HG03159 (cell line): ENCODE data around the gene BBX.

Source experiments
- ATAC-seq: cut with Tn5 transposase; IDR thresholded peaks from one replicate; pipeline ENCODE4 v1.9.1; 2021; ENCODE audit warnings: mild to moderate bottlenecking, moderate library complexity; ENCODE audit not compliant: unreplicated experiment

Gene BBX

DNA sequence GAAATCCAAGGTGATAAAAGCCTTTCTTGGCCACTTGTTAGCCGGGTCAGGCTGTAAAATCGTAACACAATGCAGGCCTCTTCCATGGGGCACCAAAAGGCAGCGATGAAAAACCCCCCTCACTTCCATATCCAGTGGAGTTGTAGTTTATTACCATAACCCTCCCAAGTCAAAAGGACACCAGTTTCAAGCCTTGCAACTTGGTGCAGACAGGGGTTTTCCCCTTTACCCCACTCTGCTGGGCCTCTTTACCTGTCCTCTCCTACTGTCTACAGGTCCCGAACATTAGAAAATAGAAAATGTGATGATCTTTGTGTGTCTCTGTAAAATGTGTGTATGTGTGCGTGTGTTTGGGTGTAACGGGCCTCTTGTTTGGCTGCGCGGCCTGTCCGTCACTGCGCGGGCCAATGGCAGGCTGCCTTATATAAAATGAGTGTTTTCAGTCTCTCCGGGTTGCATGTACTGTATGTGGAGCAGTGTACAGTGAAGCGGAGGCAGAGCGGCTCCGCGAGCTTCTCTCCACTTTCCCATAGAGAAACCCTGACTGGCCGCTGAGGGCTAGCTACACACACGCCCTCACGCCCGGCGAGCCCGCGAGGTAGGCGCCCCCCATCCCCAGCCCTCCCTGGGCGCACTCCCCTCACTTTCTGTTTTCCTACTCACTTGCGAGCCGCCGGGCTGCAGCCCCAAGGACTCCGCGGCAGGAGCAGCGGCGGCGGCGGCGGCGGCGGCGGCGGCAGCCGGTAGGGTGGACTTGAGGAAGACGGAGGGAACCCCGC is at the start of gene BBX:
Gene BBX, plus strand, starts transcription at position 453 of the 779 bp plus-strand sequence. CDS start 187,499 bp downstream, outside the sequence.
- ATAC-seq, result peak; percentile 94

DNA sequence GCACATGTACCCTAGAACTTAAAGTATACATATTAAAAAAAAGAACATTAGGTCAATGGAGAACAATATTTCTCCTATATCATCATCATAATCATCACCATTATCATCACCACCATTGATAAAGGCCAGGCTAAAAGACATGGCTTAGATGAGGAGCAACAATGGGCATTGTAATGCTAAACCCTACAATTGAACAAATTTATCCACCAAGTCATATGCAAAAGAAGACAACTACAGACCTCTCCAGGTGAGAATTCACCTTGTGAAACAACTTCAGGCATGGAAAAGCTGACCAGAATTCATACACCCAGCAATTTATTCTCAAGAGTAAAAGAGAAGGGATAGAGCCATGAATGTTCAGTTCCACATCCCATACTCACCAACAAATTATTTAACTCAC is 46.3 kb upstream of the BBX start:
- ATAC-seq, result no peak

DNA sequence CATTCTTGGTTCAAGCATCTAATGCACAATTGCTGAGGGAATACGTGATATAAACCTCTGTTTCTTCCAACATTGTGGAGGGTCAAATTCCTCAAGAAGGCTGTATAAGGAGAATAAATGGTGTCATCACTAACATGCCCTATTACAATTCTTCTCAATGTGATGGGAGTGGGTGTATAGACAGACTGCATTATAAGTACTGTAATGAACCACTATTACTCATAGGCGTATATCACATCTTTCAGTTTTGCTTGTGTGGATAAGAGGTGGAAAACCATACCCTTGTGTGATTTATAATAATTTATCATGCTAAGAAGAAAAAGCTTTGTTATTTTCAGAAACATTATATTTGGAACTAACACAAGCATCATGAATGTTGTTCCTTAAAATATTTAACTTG is 35.3 kb upstream of the BBX start:
- no peak for ATAC-seq

DNA sequence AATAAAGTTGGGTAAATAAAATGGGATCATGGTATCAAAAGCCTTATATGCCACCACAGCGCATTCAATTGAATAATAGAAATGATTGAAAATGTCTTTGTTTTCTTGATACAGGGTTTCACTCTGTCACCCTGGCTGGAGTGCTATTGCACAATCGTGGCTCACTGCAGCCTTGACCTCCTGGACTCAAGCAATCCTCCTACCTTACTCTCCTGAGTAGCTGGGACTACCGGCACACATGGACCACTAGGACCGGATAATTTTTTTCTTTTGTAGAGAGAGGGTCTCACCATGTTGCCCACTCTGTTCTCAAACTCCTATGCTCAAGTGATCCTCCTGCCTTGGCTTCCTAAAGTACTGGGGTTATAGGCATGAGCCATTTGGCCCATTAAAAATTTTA is 33.8 kb upstream of the BBX start:
- ATAC-seq, result no peak

DNA sequence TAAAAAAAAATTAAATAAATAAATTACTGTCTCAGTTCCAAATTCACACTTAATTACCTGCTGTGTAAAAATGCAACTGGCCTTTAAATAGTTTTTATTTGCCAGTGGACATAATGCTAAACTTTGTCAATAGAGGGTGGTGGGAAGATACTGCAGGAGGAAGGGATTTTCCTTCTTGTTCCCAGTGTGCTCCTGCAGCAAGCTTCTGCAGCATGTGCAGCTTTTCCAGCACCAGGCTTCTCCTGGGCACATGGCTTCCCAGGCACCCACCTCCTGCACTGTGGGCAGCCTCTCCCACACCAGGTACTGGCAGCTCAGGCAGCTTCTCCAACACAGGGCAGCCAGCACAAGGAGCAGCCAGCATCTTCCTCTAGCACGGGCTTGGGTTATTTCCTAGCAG is 29.6 kb upstream of the BBX start:
- ATAC-seq, result no peak

DNA sequence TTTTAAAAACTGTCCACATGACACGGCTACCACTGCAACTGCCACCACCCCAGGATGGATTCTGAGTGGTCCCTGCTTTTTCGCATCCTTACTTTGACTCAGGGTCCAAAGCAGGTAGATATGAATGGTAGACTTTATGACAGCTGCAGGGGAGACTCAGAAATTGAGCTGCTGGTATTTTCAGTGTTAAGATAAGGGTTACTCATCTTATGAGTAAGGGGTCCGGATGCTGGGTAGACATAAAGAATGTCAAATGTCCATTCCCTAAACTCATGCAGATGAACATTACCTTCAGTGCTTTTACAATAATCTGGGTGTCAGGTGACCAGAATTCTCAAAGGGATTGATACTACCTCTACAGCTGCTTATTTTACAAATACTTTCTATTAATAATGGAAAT is 25.9 kb upstream of the BBX start:
- ATAC-seq, result no peak

DNA sequence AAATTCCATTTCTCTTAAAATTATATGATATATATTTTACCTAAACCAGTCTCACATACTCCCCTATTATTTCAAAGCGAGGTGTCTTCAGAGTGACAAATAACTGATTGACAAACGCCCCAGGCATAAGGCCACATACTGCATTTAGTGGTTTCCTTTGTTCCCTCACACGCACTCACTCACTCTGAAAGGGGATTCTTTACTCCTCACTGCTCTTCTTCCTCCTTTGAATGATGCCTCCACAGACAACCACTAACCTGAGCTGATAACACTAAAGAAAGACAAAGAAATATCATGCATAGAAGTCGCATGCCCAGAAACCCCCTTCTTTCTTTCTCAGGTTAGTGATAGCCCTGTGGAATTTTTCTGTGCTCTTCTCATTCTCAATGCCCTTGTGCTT is 24.1 kb upstream of the BBX start:
- ATAC-seq, result no peak

DNA sequence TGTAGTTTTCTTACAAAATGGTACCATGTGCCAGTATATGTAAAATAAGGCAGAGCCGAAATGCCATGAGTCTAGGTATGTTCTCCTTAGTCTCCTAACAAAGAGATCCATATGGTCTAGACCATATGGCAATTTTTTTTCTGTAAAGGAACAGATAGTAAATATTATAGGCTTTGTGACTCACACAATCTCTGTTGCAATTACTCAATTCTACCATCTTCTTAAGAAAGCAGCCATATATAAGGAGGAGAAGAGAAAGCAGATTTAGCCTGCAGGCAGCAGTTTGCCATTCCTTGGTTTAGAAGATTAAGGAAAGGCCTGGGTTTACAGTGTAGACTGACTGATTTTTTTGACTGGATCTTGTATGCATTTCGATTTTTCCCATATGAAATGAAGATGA is 16.3 kb upstream of the BBX start:
- no peak for ATAC-seq

DNA sequence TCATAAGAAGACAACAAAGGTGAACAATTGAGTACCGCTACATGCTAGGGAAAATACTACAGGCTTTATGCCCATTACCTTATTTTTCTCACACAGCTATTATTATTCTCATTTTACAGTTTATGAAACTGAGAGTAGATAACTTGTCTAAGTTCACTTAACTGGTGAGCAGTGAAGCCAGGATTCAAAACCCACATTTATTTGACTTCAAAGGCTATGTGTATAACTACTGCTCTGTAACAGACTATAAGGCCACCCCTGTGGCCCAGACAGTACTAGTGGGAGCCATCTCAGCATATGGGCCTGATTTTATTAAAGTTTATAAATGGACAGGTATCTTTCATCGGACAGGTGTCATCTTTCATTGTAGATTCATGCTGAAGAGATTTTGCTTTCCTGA is 14.4 kb upstream of the BBX start:
- no peak for ATAC-seq

DNA sequence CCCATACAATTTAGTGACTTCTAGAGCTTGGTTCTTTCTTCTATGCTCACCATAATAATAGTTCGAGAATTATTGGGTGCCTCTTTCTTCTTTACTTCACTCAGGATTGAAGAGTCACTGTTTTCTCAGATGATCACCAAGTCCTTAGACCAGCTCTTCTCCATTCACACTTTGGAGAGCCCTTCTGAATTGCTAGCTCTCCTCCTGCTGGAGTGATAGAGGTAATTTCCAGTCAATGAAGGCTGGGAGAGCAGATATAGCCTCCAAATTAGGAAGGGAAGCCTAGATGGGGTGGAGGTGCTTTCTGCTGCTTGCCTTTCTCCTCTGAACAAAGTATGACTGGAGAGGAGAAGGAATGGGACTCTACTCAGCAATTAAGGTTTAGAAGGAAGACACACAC is 10.7 kb upstream of the BBX start:
- no peak for ATAC-seq

DNA sequence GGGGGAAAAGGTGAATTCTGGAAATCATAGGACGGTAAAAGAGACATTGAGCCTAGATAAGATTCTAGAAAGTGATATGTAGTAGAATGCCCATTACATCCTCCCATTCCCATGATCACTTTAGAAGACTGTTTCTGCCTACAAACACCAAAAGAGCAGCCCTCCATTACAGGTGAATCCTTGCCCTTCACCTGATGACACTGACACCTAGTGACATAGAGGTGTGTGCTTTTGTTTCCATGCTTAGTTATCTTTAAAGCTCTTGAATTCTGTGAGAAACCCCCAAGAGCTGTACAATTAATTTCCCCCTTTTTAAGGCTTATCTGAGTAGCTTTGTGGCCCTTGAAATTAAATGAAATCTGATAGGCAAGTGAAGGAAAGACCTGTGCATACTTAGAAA is 8.3 kb upstream of the BBX start:
- no peak for ATAC-seq

DNA sequence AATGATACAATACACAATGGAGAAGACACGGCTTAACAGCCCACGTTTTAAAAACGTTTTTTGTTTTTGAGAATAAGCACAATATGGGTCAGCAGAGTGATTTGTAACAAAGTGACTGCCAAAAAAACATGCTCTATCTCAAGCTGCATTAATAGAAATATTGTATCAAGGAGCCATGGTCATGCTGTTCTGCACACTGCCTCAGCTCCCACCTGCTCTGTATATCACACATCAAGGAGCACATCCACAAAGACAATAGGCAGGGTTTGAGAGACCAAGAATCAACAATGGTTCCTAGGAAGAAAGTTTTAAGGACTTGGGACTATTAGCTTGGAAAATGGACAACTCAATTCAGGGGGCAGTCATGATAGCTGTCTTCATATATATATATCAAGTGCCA is 6.3 kb upstream of the BBX start:
- no peak for ATAC-seq

DNA sequence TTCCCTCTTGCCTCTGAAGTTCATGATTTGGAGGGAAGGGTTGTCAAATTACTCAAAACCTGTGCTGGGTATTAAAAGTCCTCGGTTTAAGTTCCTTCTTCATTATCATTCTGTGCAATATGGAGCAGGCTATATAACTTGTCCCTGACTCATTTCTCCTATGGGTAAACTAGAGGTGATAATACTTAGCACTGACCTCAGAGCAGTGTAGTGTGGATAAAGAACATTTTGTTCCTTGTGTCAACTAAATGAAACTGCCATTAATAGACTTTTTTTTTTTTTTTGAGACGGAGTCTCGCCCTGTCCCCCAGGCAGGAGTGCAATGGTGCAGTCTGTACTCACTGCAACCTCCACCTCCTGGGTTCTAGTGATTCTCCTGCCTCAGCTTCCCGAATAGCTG is 2.2 kb upstream of the BBX start:
- no peak for ATAC-seq

DNA sequence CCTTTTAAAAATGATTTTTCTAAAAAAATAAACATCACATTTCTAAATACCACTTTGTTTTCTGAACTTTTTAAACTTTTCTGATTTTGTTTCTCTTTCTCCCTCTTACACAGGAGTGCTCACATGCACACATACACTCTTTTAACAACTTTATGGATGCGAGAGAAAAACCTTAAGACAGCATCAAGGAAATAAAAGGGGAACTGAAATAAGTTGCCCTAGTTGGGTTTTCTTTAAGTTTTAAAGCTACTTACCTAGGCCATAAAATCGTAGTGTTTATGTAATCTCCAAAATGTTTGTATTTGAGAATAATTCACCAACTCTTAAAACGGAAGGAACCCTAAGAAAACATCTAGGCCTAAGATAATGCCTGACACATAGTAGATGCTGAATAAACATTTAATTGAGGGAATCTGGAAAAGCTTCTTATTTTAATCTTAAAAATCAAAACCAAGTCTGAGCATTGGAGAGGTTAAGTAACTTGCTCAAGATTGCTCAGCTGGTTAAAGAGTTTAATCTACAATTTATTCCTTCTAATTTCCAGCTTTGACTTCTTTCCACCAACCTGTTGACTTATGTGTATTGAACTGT is 1.2 kb upstream of the BBX start:
- ATAC-seq, result no peak

DNA sequence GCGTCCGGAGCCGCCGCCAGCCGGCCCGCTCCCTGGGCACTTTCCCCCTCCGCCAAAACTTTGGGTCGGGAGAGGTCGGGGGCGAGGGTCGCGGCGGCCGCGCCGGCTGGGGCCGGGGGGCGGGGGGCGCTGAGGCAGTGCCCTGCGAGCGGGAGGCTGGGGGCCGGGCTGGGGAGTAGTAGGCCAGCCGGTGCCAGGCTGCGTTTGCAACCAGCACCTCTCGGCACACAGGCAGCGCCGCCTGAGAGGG is 452 bp downstream of the BBX start:
- peak; percentile 29 for ATAC-seq

DNA sequence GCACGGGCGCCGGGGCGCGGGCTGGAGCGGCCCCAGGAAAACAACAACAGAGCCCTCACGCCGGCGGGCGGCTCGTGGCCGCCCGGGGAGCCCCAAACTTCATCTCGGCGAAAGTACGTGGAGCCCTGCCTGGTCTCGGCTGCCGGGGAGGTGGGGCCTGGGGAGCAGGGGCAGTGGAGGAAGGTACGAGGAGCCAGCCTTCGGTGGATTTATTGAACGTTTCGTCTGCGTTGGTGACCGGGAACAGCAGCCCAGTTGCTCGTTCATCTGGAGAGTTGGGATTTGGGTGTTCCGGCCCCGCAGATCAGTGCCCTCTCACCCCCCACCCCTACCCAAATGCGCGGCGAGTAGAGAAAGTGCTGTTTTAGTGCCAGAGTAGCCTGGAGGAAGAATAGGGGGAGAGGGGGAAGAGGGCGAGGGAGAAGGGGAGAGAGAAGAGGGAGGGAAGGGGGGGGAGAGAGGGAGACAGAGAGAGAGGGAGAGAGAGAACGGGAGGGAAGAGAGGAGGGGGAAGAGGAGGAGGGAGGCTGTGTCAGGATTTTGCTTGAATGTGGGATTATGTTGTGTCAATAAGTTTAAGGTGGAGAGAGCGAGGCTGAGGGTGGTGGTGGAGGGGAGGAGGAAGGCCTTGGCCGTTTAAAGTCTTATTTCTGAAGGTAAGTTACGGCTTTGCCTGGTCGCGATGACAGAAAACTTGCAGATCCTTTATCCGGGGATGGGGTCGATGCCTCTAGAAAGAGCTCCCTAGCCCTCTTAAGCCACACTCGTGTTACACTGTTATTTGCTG is 970 bp downstream of the BBX start:
- ATAC-seq, result peak; percentile 27

DNA sequence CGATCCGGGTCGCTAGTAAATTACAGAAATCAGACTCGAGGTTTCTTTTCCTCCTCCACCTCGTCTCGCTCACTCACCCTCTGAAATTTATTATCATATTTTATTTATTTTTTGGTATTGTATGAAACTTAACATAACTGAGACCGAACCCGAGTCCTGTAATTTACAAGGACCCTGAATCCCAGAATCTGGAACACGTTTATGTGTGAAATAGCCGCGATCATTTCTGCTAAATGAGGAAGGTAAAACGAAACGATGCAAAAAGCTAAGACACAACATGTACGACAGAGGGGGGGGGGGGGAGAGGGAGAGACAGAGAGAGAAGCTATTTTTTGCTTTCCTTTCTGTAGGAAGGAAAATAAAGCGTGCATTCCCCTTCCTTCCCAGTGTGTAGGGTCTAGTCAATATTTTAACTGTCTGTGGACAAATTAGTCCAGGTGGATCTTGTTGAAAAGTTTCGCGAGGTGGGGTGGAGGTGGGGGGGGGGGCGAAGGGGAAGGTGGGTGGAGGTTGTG is 1.6 kb downstream of the BBX start:
- ATAC-seq, result no peak

DNA sequence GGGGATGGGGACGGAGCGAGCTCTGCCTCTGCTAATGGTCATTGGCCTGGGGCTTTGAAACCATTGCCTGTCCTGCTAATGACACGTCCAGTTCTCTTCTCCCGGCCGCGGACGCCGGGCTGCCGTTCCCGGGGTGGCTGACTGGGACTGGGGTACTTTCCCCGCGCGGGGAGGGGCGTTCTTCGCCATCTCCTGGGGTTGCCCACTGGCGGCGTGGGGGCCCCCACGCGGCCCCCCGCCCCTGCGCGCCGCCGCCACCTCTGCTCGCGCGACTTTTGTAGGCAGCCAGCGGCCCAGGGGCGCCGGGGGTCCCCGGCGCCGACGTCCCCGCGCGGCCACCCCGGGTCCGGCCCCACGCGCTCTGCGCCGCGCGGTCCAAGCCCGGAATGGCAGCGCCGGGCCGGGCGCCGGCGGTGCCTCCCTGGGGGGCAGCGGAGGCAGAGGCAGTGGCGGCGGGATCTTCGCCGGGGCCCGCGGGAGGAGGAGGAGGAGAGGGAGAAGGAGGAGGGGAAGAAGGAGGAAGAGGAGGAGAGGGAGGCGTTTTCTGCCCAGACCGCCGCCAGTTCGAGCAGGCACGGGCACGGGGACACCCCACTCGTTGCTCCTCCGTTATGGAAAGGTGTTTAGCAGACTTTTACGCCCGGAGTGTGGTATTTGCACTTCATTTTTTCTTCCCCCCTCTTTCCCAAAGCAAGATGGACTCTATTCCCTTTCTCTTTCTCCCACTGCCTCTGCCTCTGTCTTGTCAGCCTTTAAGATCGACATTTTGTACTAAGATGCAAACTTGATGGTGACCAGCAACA is 2.3 kb downstream of the BBX start:
- ATAC-seq, result no peak

DNA sequence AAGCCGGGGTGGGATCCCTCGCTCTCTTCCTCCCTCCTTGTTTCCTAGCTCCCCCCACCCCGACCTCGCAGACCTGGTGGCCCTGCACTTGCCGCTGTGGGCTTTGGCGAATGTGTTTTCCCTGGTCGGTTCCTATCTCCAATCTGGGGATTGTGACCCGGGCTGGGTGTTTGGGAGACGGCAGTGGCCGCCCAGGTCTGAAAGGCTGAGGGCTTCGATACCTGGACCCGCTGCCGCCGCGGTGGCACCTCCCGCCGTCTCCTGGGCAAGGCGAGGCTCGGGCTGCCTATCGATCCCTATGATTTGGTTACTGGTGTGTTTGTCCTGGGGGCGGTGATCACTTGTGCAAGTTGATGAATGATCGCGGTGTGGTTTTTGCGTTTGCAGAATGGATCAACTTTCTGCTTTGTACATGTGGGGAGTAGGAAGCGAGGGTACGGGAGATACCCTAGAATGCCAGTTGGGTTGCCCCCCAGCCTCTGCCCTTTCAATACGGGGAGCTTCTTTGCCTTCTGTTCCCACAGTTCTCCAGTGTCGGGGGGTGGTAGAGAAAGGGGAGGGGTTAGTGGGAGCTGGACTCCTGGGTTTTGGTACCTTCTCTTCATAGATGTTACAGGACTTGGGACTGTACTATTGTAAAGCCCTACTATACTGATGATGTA is 3.0 kb downstream of the BBX start:
- no peak for ATAC-seq

DNA sequence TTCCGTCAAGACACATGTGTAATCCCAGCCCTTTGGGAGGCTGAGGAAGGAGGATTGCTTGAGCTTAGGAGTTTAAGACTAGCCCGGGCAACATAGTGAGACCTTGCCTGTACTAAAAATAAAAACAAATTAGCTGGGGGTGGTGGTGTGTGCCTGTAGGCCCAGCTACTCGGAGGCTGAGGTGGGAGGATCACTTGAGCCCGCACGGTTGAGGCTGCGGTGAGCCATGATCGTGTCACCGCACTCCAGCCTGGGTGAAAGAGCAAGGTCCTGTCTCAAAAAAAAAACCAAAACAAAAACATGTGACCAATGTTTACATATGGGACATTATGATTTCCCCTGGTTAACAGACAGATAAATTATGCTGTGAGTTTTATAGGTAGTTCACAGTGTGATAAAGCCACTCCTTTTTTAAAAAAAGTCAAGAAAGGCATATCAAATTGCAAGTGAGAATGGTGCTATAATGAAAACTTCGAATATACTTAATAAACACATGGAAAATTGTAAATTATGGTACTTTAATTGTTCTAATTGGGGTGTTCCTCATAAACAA is 9.2 kb downstream of the BBX start:
- no peak for ATAC-seq

DNA sequence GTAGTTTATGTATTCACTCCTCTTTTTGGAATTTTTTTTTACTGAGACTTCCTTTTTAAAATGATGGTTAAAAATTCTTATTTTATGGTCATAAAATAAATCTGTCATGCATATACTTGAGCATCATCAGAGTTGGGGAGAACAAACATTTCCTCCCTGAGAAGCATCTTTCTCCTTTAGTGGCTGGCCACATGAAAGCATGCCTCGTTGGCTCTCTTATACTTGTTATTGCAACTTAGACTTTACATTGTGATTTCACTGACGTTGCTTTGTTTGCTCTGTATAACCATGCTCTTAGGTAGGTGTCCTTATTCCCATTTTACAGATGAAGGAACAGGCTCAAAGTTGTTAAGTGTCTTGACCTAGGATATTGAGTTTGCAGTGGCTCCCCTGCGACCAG is 18.1 kb downstream of the BBX start:
- no peak for ATAC-seq
